Fibroblast of peridontal ligament (primary cell): ENCODE data around the gene NEDD8.

Source experiments
- DNase-seq: peaks from one replicate; pipeline ENCODE4 v3.0.0-alpha.2; 2010; ENCODE audit errors: extremely low read depth

NEDD8 gene

DNA sequence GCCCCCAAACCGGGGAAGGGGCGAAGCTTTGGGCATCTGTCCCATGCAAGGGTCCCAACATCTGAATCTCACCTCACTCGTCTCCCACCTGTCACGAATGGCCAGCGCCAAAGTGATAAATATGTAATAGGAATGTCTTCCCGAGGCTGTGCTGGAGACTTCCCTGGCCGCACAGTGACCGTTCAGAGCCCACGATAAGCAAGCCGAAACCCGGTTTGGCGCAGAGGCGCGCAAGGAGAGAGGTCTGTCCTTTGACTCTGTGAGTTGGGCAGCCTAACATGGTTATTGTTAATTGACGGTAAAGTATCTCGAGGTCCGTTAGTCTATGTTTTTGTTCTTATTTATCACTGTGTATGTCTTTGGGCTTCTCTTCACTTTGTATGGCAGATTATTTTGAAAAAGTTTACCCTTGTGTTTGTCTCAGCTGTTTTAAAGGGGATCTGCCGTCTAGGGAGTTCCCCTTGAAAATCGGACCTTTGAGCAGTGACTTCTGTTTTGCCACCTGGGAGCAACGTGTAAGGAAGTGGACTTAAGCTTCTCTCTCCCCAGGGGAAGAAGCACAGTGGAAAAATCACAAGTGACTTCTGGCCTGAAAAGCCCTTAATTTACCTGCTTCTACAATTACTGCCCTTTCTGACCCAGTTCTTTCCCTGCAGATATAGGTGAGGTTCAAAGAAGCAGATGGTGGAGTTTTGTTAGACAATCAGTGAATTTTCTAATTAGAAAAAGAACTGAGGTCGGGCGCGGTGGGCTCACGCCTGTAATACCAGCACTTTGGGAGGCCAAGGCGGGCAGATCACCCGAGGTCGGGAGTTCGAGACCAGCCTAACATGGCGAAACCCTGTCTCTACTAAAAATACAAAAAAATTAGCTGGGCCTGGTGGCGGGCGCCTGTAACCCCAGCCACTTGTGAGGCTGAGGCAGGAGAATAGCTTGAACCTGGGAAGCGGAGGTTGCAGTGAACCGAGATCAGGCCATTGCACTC lies 35.8 kb downstream of the NEDD8 start:
- DNase-seq = peak; percentile 33

DNA sequence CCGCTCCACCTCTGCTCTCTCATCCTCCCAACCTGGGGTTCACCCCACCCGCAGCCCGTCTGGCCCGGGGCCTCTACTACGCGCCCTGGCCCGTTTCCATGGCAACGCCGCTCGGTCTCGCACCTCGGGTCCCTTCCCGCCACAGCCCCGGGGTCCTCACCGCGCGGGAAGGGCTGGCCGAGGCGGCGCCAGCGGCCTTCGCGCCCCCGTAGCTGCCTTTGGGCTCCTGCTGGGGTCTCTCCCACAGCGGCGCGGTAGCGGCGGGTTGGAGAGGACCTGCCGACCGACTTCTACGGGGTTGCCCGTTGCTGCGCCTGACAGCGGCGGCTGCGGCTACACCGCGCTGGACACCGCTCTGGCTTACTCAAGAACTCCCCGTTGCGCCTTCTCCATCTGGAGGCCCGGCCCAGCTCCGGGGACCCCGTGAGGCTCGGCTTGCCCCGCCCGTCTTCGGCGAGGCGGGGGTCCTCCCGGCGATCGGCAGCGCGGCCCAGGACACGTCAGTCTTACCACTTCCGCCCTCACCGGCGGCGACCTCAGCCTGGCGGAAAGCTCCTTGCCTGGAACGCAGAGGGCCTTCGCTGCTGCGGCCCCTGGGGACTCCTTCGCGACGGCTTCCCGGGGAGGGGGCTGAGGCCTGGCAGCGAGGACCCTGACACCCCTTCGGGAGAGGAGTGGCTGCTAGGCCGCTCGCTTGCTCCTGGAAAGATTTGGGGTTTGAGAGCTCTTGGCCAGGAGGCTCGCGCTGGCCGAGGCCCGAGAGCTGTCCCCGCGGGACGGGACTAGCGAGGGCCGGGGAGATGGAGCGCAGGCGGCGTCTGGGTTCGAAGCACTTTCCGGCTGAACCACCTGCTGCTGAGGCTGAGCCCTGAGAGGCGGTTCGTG lies 36.7 kb downstream of the NEDD8 start, which contains the start of gene TM9SF1:
Gene TM9SF1, minus strand, starts transcription at position 256 of the 885 bp plus-strand sequence. CDS start 422 bp downstream, outside the sequence.
- peak; percentile 79 for DNase-seq

DNA sequence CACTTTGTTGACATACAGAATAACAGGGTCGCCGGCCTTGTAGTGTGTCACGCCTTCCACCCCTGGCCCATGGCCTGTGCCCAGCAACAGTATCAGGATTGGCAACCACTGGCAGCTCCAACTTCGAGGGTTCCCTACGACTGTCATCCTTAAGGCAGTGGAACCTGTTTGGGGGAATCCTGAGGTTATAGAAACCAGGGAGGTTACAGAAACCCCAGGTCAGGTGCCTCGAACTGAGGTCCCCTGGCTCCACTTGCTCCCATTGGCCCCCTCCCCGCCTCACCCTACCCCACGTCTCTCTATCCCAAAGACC lies 37.3 kb downstream of the NEDD8 start:
- no peak for DNase-seq

DNA sequence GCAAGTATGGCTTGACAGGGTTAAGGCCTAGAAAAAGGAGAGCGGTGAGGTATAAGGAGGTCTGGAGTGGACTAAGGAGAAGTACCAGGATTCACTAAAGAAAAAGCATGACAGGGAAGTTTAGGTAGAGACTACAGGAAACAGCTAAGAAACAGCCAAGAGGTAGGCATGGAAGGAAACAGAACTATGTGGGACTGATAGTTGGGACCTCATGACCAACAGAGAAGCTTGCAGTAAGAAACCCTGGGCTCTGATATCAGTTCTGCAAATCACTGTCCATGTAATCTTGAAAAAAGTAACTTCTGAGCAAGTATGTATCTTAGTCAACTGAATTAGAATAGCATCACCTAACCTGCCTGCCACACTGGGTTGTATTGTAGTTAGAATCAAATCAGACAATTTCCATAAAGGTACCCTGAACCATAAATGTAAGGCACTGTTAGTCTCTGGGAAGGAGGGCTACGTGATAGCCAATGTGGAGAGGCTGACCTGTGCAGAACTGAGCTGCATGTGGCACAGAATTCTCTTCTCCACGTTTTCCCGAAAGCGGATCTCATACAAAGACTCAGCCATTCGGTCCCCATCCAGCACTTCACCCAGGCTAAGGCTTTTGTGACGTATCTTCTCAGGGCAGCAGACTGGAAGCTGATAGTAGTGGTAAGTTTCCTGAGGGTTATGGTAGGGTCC lies 37.8 kb downstream of the NEDD8 start:
- DNase-seq = no peak

DNA sequence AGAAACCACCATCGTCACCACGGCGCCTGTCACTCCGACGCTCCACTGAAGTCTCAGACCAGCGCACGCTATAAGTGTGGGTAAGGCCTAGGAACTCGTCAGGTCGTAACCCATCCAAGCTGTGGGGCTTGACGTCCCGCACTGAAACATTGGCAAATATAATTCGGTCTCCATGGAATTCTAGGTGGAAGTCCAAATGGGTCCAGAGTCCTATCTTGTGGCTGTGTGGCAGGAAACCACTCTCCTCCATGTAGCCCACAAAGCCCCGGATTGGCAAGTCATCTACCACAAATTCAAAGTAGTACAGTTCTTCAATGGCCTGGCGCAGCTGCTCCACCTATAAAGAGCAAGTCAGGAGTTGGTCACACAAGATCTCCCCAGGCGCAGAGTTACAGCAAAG lies 39.2 kb downstream of the NEDD8 start:
- DNase-seq = no peak

DNA sequence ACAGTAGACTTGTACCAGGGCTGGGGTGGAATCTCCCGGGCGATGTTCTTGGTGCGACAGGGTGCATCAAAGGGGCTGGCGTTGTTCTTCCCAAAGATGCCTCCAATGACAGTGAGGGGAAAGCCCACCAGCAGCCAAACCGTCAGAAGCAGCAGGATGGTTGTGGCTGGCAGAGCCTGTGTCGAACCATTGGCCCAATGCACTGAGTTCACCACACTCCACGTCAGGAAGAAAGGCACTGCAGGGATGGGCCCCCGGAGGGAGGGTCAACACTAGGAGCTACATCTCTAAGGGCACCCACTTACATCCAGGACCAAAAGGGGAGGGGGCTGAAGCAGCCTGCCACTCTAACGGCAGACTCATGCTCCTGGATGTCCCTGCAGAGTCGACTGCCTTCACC lies 41.8 kb downstream of the NEDD8 start:
- DNase-seq = no peak

DNA sequence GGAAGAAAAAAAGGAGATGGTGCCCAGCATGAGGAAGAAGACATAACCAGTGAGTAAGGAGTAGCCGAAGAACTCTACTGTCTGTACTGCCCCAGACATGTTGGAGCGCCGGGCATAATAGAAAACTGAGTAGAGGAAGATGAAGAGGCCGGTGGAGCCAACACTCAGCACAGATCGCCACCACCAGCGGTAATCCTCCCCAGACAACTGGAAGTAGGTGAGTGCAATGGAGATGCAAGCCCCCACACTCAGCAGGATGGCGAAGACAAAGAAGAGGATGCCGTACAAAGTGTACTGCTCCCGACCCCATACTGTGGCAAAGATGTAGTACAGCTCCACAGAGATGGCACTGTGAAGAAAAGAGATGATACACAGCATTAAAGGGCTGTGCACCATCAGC lies 42.7 kb downstream of the NEDD8 start:
- no peak for DNase-seq

DNA sequence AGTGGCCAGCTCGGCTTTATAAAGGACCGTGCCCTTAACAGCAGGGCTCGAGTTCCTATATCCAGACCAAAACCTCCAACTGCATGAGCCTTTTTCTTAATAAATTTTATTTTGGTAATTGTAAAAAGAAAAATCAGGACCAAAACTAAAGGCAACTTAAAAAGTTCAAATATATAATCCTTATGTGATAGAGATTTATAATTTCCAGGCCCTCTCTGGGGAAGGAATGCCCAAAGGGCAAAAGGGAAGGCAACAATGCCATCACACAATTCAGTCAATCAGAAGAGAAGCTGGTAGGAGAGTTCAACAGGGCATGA lies 43.1 kb downstream of the NEDD8 start:
- DNase-seq = no peak

DNA sequence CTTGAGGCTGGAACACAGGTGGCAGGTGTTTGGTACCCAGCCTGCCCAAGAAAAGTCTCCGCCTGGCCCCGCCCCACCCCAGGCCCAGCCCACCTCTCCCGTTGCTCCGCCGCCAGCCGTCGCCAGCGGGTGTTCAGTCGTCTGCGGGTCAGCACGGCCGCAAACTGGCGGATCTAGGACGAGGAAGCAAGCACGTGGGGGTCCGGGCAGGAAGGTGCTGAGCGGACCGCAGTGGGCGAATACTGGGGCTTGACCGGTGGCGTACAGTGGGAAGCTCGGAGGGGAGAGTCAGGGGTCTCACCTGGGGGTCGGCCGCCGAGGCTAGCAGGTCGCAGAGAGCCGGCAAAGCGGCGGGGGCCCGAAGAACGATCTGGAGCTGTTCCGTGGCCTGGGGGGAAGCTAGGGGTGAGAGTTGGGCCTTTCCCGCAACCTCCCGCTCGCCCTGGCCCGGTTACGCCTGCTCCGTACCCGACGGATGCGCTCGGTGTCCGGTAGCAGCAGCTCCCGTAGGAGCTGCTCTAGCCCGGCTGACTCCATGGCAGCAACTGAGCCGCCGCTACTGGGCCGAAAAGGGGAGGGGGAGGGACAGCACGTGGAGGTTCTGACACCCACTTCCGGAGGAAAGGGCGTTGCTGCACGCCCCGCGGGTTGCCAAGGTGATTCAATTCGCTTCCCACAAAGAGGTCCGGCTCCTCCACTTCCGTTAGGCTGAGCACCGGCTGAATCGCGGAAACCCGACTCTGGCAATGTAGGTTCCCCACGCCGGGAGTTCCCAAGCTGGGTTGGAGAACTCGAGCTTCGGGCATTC lies 43.7 kb downstream of the NEDD8 start, which contains the start of gene IPO4:
Gene IPO4, minus strand, starts transcription at position 566 of the 808 bp plus-strand sequence. Its CDS starts 29 bp downstream, at position 537.
- DNase-seq = peak; percentile 97

DNA sequence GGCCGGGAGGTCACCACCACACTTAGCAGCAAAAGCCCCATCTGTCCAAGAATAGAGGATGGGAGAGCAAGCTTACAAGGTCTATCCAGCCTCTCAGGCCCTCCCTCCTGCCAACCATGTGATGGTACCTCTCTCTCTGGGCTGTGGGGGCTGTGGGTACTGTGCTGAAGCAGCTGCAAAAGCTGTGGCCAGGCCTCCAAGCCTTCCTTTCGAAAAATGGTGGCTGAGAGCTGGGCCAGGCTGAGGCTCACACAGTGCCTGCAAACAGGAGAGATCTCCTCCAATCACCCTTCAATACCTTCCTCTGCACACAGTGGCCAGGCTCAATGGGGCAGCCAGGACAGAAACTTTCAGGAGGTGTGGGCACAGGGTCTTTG lies 44.6 kb downstream of the NEDD8 start:
- DNase-seq = no peak

DNA sequence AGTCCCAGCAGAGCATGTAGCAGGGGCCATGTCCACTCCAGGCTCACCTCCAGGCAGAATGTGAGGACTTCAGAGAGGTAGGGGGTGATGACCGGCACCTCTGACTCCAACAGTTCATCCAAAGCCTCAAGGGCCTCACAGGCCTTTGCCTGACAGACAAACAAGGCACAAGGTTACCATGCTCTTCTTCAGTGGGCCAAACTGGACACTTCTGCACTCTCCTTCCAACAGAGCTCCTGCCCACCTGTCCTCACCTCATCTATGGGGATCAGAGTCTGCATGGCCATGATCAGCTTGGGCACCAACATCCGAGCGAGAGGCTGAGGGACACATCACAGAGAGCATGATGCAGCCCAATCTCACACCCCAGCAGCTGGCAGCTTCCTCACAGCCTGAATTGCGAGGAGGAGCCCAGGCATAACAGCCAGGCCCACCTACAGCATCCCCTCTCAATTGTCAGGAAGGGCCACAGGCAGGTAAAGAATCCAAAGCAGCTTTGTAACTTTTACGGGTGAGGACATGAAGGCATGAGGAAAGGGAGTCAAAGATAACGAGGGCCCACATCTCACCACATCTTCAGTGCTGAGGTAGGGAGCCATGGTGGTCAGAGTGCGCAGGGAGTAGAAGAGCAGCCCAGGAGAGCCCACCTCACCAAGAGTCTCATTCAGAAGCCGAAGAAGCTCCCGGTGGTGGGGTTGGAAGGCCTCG lies 45.2 kb downstream of the NEDD8 start:
- no peak for DNase-seq

DNA sequence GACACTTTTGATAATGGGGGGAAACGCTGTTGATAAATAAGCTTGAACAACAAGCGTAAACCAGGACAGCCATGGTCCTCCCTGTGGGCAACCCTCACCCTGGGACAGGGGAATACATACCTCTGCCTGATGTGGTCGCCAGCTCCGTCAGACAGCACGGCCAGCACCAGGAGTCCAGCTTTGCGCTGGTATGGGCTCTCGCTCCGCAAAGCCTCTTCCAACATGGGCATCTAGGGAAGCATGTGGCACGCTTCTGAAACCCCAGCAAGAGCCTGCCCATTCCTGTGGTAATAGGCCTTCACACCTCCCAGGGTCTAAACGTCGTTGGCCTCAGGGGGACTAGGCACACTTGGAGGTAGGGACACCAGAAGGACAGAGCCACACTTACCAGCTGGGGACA lies 46.4 kb downstream of the NEDD8 start:
- DNase-seq = no peak

DNA sequence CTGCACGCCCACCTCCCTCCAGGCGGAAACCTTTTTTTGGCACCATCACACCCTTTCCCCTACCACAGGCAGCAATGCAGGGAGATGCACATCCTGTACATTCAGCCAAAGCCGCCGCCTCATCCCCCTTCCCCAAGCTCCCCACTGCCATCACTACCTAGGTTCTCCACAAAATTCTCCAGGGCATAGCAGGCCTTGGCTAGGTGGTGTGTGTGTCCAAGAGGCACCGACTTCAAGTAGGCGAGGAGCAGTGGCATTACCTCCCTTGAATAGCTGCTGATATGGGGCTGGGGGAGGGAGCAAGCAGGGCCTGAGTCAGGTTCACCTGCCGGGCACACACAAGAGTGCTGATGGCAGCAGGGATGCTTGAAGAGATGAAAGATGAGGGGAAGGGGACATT lies 47.1 kb downstream of the NEDD8 start:
- no peak for DNase-seq

DNA sequence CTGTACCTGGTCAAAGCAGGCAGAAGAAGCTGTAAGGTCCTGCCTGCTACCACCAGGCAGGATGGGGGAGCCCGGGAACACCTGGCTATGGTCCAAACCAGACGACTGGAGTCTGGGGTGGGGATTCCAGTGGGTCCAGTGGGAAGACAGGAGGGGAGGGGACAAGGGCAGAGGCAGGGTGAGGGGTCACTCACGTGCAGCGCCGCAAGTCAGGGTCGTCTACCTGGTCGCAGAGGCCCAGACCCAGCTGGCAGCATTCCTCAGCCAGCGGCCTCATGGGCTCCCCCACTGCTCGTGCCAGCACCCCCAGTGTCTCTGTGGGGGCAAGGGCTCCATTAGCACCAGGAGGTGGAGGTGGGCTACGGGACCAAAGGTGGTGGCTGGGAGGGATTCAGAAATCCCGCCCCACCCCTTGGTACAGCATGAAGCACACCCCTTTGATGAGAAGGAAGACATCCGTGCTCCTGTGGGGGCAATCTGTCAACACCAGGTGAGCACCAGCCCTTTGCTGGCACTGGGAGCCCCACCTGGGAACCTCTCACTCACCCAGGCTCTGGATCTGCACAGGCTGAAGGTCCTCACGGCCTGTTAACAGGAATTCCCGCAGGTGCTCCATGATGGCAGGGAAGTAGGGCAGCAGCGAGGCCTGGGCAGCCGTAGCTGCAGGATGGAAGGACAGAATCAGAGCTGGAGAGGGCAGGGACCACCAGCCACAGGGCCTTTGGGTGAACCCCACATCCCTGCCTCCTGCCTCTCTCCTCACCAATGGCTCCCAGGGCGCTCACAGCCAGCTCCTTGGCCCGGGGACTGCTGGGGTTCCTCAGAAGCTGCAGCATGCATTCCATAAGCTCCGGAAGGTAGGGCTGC lies 47.8 kb downstream of the NEDD8 start:
- no peak for DNase-seq

DNA sequence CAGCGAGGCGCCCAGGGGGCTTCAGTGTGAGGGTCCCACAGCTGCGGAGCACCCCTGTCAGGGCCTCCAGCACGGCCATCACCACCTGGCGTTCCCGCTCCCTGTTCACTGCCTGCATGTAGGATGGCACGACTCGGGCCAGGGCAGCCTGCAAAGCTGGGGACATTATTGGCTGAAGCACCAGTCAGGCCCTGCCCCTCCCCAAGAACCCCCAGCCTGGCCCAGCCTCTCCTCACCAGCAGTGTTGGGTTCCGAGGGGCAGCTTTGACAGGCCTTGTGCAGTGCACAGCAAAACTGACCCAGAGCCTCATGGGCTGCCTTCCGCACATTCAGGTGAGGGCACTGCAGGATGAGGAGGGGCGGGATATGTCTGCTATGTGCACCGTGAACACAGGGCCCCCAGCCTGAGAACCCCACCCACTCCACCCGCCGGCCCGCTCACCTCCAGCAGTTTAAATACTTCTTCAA lies 49.1 kb downstream of the NEDD8 start:
- DNase-seq = no peak

DNA sequence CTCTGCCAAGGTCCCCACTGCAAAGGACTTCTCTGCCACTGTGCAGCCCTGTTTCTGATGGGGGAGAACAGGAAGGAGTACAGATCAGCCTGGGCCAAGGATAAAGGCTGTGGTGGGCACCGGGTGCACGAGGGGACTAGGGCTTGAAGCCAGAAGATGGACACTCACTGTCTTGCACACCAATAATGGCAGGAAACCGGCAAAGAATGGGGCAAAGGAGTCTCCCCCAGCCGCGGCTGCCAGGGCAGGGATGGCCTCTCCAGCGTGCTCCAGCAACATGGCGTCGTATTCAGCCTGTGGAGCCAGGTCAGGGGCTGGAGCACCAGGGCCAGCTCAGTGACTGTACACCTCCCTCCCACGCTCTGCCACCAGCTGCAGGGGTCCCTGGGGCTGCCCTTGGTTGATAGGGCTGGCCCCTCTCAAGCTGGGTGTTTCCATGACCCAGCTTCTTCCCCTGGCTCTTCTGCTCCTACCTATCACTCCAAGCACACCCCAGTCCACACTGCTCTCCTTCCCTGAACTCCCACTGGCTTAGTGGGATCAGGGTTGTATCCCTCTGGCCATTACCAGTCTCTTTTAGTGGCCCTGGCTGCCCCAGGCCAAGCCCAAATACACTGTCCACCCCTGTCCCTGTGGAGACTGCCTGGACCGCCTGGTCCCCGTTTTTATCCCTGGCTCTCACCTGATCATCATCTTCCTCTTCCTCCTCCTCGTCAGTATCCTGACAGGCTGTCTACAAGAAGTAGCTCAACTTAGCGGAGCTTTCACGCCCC lies 49.9 kb downstream of the NEDD8 start:
- no peak for DNase-seq

DNA sequence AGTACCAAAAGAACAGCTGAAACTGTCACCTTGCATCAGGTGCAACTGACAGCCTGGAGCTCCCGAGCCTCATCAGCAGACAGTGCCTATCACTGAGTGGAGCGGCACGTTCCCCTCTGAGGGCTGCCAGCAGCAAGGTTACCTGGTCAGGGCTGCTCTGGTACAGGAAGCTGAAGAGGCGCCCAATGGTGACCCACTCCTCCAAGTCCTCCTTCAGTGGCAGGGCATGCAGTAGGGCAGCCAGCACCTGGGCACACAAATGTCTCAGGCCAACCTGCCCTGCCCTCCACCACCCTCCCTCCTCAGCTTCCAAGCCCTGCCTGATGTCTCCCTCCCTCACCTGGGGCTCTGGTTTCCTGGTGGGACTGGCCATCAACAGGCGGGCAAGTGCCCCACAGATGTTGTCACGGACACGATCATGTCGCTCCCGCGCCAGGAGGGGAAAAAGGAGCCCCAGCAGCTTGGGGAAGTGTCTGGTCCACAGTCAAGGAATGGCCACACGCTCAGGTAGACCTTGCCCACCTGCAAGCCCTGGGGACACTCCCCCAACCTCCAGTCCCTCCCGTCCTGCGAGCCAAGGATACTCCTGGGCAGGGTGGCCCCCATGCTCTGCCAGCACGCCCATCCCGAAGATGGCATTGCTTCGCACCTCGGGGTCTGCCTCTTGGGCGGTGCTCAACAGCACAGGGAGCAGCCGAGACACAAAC lies 50.6 kb downstream of the NEDD8 start:
- DNase-seq = no peak
